ENCODE data around the gene RBP5. TPM values are rescaled to one million over a fixed set of nuclear protein-coding genes. Genes with fewer than 3 reads are reported as not detected.

The RBP5 gene
- total and polyA plus RNA-seq, 12 donors: 2.0 to 17.8 (median 9.1) TPM

GRCh38 chr12:7161811-7162210 is 33.1 kb upstream of the RBP5 start:
- no peaks in the 10 kb centered on the region for H3K27me3 ChIP-seq
- no peaks in the 10 kb centered on the region for H3K4me1 ChIP-seq (replicated peaks in 1 of 2)
- no peak for TF ChIP-seq CTCF (IDR thresholded peaks at IDR 0.05)
- no peak for TF ChIP-seq POLR2A (IDR thresholded peaks at IDR 0.05)
- H3K4me3 ChIP-seq: no peak overlapping the region
- peak overlapping the region in 1 of 5 donors; percentile 45 for H3K27ac ChIP-seq
- no peaks in the 10 kb centered on the region for H3K9me3 ChIP-seq (replicated peaks in 1 of 3)
- WGBS, 4 donors: 79 to 90% (median 82%) methylated on average over 5 of the region's 5 CpGs
- DNase-seq: peak in 4 of 7 donors; percentile 35 to 88 (median 46)
- no peaks in the 10 kb centered on the region for H3K36me3 ChIP-seq (replicated peaks in 1 of 2)
- intact Hi-C loops (cut with DNase I): no loop called here

GRCh38 chr12:7161327-7161726 is 32.6 kb upstream of the RBP5 start:
- Histone ChIP-seq H3K27me3 (no peaks in the 10 kb centered on the region), H3K9me3 (replicated peaks in 1 of 3) (no peaks in the 10 kb centered on the region), H3K4me3 (no peak overlapping the region), H3K4me1 (replicated peaks in 1 of 2) (no peaks in the 10 kb centered on the region), H3K27ac (peak overlapping the region in 1 of 5 donors; percentile 45), H3K36me3 (replicated peaks in 1 of 2) (no peaks in the 10 kb centered on the region)
- intact Hi-C loops (cut with DNase I): no loop called here
- WGBS, 4 donors: 74 to 88% (median 78%) methylated on average over 4 of the region's 4 CpGs
- DNase-seq: no peak
- TF ChIP-seq CTCF (IDR thresholded peaks at IDR 0.05): no peak
- no peak for TF ChIP-seq POLR2A (IDR thresholded peaks at IDR 0.05)

GRCh38 chr12:7160183-7160582 is 31.5 kb upstream of the RBP5 start:
- DNase-seq: no peak
- 74 to 89% (median 76%) methylated on average over 6 to 7 of the region's 7 CpGs for WGBS, 4 donors
- no peaks in the 10 kb centered on the region for H3K27me3 ChIP-seq
- intact Hi-C loops (cut with DNase I): no loop called here
- TF ChIP-seq CTCF (IDR thresholded peaks at IDR 0.05) (no peak), POLR2A (IDR thresholded peaks at IDR 0.05) (no peak)
- no peaks in the 10 kb centered on the region for H3K9me3 ChIP-seq (replicated peaks in 1 of 3)
- no peak overlapping the region for H3K4me3 ChIP-seq
- no peak overlapping the region for H3K27ac ChIP-seq
- peaks cover 0 to 6% of the 10 kb centered on the region in 2 donors for H3K36me3 ChIP-seq (replicated peaks in 1 of 2)
- H3K4me1 ChIP-seq (replicated peaks in 1 of 2): no peaks in the 10 kb centered on the region

- intact Hi-C loops (cut with DNase I): no loop called here
- no peak for DNase-seq
- peaks cover 0 to 17% of the 10 kb centered on the region in 2 donors for H3K36me3 ChIP-seq (replicated peaks in 1 of 2)
- TF ChIP-seq CTCF (IDR thresholded peaks at IDR 0.05) (no peak), POLR2A (IDR thresholded peaks at IDR 0.05) (no peak)
- H3K27me3 ChIP-seq: no peaks in the 10 kb centered on the region
- H3K4me1 ChIP-seq (replicated peaks in 1 of 2): no peaks in the 10 kb centered on the region
- no peak overlapping the region for H3K27ac ChIP-seq
- WGBS, 4 donors: 73 to 87% (median 81%) methylated on average over 6 to 10 of the region's 10 CpGs
- no peak overlapping the region for H3K4me3 ChIP-seq
- H3K9me3 ChIP-seq (replicated peaks in 1 of 3): no peaks in the 10 kb centered on the region
Measured at GRCh38 chr12:7158781-7159609, 30.3 kb upstream of the RBP5 start.

Measured in adrenal gland (tissue), 12 donors.